ENCODE data around the gene GAB2.

GAB2 gene

DNA sequence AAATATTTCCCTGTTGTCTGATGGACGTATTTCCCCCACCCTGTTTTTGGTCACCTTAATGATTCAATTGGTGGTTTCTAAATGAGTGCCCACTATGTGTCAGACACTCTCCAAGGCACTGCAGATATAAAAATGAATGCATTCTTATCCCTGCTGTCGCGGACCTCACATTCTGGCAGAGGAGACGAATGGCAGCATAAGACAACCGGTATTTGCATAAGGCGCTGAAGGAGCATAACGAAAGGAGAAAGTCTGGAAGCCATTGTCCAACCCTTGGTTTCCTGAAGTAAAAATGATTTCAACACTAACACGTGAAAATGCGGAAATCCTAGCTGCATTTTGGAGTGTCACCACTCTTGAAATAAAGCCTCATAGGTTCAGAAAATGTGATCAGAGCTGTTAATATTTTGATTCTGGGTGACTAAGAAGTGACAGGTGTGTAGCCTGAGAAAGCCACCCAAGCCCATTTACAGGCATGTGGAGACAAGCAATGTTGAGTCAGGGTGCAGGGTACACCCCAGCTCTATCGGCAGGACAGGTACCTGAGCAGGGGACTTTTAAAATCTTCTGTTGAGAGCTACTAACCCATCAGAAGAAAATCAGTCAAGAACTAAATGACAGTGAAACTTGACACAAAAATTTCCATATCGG lies 10.1 kb upstream of the GAB2 start:
- TF ChIP-seq, protein P1, sequence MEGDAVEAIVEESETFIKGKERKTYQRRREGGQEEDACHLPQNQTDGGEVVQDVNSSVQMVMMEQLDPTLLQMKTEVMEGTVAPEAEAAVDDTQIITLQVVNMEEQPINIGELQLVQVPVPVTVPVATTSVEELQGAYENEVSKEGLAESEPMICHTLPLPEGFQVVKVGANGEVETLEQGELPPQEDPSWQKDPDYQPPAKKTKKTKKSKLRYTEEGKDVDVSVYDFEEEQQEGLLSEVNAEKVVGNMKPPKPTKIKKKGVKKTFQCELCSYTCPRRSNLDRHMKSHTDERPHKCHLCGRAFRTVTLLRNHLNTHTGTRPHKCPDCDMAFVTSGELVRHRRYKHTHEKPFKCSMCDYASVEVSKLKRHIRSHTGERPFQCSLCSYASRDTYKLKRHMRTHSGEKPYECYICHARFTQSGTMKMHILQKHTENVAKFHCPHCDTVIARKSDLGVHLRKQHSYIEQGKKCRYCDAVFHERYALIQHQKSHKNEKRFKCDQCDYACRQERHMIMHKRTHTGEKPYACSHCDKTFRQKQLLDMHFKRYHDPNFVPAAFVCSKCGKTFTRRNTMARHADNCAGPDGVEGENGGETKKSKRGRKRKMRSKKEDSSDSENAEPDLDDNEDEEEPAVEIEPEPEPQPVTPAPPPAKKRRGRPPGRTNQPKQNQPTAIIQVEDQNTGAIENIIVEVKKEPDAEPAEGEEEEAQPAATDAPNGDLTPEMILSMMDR (IDR thresholded peaks at IDR 0.05; ENCODE audit: low read depth, low read length), result no peak
- no peak for DNase-seq (ENCODE audit: extremely low read depth, low read depth)

DNA sequence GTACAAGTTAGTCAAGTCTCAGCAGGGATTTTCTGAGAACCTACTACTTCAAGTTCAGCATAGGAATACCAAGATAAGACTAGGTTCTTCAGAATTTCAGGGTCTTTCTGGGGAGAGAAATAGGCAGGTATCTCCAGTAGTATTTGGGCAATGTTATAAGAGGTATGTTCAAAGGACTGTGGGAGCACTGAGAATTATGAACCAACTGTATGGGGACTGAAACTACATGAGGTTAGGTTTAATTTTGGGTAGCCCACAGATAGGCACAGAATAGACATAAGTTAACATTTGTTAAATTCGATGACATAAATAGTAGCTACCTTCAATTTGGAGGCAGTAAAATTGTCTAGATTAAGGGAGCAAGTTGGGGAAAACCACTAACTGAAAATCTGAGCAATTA lies 9.2 kb upstream of the GAB2 start:
- DNase-seq (ENCODE audit: extremely low read depth, low read depth), result no peak
- TF ChIP-seq, protein P1 (IDR thresholded peaks at IDR 0.05; ENCODE audit: low read depth, low read length), result no peak

DNA sequence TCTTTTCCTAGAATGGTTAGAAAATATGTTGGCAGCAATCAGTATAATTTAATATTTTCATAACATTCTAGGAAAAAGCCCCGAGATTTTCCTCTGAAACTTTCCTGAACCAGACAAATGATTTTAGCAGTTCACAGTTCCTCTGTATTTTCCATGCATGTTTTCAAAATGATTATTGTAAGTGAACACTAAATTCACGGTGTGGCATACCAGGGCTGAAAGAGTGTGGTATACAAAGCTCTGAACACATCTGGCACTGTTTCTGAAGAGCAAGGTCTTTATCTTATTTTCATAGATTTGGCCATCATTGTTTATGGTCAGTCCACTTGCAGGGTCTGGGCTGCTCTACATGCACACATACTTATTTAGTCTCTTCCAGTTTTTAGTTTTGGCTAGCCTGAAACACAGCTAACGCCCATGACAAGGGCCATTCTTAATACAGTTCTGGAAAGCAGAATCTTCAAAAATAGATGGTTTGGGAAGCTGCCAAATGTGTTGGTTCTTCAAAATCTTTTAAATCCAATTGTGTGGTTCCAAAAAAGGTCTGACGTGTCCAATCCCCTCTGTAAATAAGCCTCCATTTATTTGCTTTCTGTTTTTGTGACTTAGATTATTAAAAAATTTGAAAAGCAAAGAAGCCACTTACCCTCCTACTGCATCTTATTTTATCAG lies 7.9 kb upstream of the GAB2 start:
- TF ChIP-seq, protein P1 (IDR thresholded peaks at IDR 0.05; ENCODE audit: low read depth, low read length), result no peak
- no peak for DNase-seq (ENCODE audit: extremely low read depth, low read depth)

DNA sequence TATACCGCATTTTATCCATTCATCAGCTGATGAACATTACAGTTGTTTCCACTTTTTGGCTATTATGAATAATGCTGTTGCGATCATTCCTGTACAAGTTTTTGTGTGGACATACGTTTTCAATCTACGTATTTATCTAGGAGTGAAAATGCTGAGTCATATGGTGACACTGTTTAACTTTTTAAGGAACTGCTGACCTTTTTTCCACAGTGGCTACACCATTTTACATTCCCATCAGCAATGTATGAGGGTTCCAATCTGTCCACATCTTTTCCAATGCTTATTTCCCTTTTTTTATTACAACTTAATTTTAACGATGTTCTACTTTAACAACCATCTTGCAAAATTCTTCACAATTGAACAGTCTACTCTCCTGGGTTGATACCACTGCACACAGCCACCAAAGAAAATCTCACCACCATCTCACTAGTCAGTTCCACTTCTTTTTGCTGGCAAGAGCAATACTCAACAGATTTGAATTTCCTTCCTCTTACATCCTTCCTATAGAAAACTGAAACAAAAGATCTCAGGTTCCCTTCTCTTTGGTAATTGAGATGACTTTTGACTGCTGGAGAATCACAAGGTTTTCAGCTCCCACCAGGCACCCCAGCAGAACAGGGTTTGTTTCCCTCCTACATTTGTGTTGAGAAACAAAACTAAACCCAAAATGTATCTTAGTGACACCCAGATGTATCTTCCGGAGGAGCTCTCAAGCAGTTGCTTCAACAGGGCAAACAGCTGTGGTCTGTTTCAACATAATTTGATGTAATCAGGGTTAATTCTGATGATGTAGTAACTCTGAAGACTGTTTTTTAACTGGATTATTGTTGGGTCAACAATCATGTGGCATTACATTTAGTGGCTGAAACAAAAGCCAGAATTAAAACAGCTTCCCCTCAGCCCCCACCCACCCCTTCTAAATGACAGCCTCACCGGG lies 7.0 kb upstream of the GAB2 start:
- TF ChIP-seq, protein P1 (IDR thresholded peaks at IDR 0.05; ENCODE audit: low read depth, low read length), result no peak
- DNase-seq (ENCODE audit: extremely low read depth, low read depth), result no peak

DNA sequence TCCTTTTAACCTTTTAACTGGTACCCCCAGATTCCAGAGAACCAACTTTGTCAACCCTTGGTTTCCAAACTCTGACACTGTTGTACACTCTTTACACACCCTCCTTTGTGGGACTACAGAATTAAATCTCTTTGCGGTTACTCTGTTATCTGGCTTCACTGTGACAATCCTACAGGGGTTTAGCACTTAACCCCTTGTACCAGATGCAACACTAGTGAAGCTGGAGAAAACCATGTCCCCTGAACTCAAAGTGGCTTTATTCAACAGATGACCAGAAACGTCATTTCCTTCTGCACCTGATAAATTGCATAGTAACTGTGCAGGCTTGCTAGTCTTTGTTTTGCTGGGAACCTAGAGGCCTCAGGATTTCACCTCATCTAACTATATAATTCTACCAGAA lies 5.6 kb upstream of the GAB2 start:
- no peak for DNase-seq (ENCODE audit: extremely low read depth, low read depth)
- TF ChIP-seq, protein P1 (IDR thresholded peaks at IDR 0.05; ENCODE audit: low read depth, low read length), result no peak

DNA sequence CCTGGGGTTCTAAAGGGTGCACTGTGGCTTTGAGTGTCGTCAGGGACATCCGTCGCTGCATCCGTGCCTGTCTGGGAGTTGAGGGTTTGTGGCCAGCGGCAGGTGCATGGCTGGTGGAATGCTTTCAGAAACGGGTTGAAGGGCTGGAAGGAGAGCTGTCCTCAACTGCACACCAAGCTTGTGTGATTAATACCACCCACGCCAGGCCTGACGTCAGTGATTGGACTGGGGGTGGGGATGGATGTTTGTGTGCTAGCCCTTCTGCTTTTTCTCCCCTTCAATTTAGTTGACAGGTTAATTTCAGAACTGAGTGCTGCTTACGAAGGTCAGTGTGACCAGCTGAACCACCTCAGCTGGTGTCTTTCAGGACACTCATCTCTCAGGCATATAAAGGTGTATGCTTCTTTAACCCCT lies 3.2 kb upstream of the GAB2 start:
- no peak for DNase-seq (ENCODE audit: extremely low read depth, low read depth)
- TF ChIP-seq, protein P1 (IDR thresholded peaks at IDR 0.05; ENCODE audit: low read depth, low read length), result no peak
